SKM-1 treated with dmso at 0.1 percent for 144 hours (cell line): ENCODE measurements around the gene ADAM30.
"Not testable (repeated sequence)": the region's sequence is repeated elsewhere in the genome, so short reads cannot be mapped to it uniquely, and the experiment has no call there.

Experiments
- DNase-seq: peaks from one replicate; lab custom pipeline; 2025; ENCODE audit not compliant: unreplicated experiment; lab: John Stamatoyannopoulos, UW

The ADAM30 gene

GRCh38 chr1:119879510-119880434 is 16.5 kb downstream of the ADAM30 start:
- no peak for DNase-seq

- DNase-seq, result no peak
Observed at GRCh38 chr1:119878171-119878570, 18.1 kb downstream of the ADAM30 start.

GRCh38 chr1:119874186-119874585 is 22.1 kb downstream of the ADAM30 start:
- DNase-seq, result no peak

- no peak for DNase-seq
Observed at GRCh38 chr1:119873135-119874015, 22.9 kb downstream of the ADAM30 start.

GRCh38 chr1:119871881-119872280 is 24.4 kb downstream of the ADAM30 start:
- DNase-seq, result no peak

GRCh38 chr1:119870917-119871596 is 25.3 kb downstream of the ADAM30 start:
- DNase-seq, result peak; percentile 69

GRCh38 chr1:119869995-119870394 is 26.3 kb downstream of the ADAM30 start:
- DNase-seq, result no peak

- no peak for DNase-seq
Observed at GRCh38 chr1:119868176-119868575, 28.1 kb downstream of the ADAM30 start.

- DNase-seq, result no peak
Observed at GRCh38 chr1:119866451-119866850, 29.9 kb downstream of the ADAM30 start.

GRCh38 chr1:119865627-119866026 is 30.7 kb downstream of the ADAM30 start:
- no peak for DNase-seq

GRCh38 chr1:119862276-119862675 is 34.0 kb downstream of the ADAM30 start:
- DNase-seq, result no peak

- DNase-seq, result no peak
Observed at GRCh38 chr1:119861547-119861946, 34.8 kb downstream of the ADAM30 start.

GRCh38 chr1:119859647-119860046 is 36.7 kb downstream of the ADAM30 start:
- peak; percentile 12 for DNase-seq

- DNase-seq, result not testable (repeated sequence)
Observed at GRCh38 chr1:119858556-119859214, 37.6 kb downstream of the ADAM30 start.

GRCh38 chr1:119858126-119858525 is 38.2 kb downstream of the ADAM30 start:
- no peak for DNase-seq

GRCh38 chr1:119853155-119853554 is 43.2 kb downstream of the ADAM30 start:
- no peak for DNase-seq

- not testable (repeated sequence) for DNase-seq
Observed at GRCh38 chr1:119844206-119844605, 52.1 kb downstream of the ADAM30 start.
